ENCODE results near the gene KPNA1. TPM values are rescaled to one million over a fixed set of nuclear protein-coding genes. Genes with fewer than 3 reads are reported as not detected.

Gene KPNA1
- total and polyA plus RNA-seq, 2 of the 13 experiments (the other 11 are each of a cell fraction or from before 2014, with no cell fraction given) = 15.4 to 30.0 TPM

DNA sequence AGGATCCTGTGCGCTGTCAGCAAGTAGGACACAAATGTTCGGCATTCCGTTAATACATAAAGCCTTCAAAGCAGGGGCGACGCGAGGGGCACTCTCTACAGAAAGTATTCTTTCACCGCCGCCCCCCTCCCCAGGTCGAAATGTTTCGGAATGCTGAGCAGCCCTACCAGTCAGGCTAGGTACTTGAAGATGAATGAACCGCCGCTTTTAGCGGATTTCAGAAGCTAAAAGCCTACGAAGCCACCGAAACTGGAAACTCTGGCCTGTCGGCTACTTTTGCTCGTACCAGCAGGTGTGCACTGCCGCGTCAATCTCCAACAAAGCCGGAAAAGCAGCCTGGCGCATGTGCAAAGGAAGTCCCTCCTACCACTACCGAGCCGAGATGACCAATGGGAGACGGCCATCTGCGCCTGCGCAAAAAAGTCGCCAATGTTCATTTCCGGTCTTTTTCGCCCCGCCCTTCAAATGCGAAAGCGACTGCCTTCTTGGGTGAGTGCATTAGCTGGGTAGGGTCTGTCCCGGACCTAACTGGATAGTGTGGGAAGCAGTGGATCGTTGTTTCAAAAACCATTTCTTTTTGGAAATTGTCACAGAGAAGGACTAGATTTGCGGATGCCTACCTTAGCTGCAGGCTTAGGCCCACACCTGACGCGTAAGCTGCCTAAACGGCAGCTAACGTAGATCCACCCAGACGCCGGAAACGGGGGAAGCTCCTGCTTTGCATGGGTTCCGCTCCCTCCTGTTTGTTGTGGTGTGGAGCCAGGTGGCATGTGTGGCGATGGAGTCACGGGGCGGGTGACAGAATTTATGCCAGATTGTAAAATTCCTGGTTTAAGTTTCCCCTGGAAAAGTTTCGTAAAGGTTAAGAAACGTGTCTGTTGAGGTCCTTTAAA, 98.7 kb downstream of the KPNA1 start, which contains the start of gene WDR5B (continued):
- TF ChIP-seq ZNF136 (CRISPR knock-in tag; IDR thresholded peaks at IDR 0.05; ENCODE audit: low read depth) (0 out of 2 replicates have a peak, but pooled peaks have one; percentile 89), ZZZ3 (CRISPR knock-in tag; IDR thresholded peaks at IDR 0.05; ENCODE audit: borderline replicate concordance) (peak; percentile 40; the same call in 1 of the 2 replicates), TAF1 (CRISPR knock-in tag; IDR thresholded peaks at IDR 0.05) (peak; percentile 91), RFX1 (IDR thresholded peaks at IDR 0.05) (no peak), HMG20B (CRISPR knock-in tag; conservative IDR thresholded peaks at IDR 0.05) (no peak), MXD4 (CRISPR knock-in tag; IDR thresholded peaks at IDR 0.05) (peak; percentile 31; the same call in 1 of the 2 replicates), SMAD1 (CRISPR knock-in tag; IDR thresholded peaks at IDR 0.05; ENCODE audit: borderline replicate concordance, low read depth) (peak; percentile 40; the same call in 1 of the 2 replicates), ZNF670 (CRISPR knock-in tag; IDR thresholded peaks at IDR 0.05; ENCODE audit: borderline replicate concordance) (0 out of 2 replicates have a peak, but pooled peaks have one; percentile 65), NCOR1 (IDR thresholded peaks at IDR 0.05; ENCODE audit: borderline replicate concordance, low read length) (peak; percentile 23; the same call in 1 of the 2 replicates), MYNN (CRISPR knock-in tag; IDR thresholded peaks at IDR 0.05; ENCODE audit: low read depth) (no peak), SPEN (CRISPR knock-in tag; IDR thresholded peaks at IDR 0.05; ENCODE audit: low read depth) (peak; percentile 81), ZC3H13 (CRISPR knock-in tag; IDR thresholded peaks at IDR 0.05) (peak; percentile 70; the same call in 1 of the 2 replicates), ZNF256 (CRISPR knock-in tag; conservative IDR thresholded peaks at IDR 0.05) (peak; percentile 74; the same call in 1 of the 2 replicates), SCMH1 (CRISPR knock-in tag; IDR thresholded peaks at IDR 0.05; ENCODE audit: borderline replicate concordance) (no peak), NFKBIZ (CRISPR knock-in tag; IDR thresholded peaks at IDR 0.05) (0 out of 2 replicates have a peak, but pooled peaks have one; percentile 11), ZNF546 (CRISPR knock-in tag; conservative IDR thresholded peaks at IDR 0.05) (0 out of 2 replicates have a peak, but pooled peaks have one; percentile 68), ZNF264 (CRISPR knock-in tag; IDR thresholded peaks at IDR 0.05) (peak; percentile 53; the same call in 1 of the 2 replicates), GABPB1 (CRISPR knock-in tag; IDR thresholded peaks at IDR 0.05) (peak; percentile 93), KLF13 (CRISPR knock-in tag; IDR thresholded peaks at IDR 0.05) (no peak)
- TF ChIP-seq, protein P1, sequence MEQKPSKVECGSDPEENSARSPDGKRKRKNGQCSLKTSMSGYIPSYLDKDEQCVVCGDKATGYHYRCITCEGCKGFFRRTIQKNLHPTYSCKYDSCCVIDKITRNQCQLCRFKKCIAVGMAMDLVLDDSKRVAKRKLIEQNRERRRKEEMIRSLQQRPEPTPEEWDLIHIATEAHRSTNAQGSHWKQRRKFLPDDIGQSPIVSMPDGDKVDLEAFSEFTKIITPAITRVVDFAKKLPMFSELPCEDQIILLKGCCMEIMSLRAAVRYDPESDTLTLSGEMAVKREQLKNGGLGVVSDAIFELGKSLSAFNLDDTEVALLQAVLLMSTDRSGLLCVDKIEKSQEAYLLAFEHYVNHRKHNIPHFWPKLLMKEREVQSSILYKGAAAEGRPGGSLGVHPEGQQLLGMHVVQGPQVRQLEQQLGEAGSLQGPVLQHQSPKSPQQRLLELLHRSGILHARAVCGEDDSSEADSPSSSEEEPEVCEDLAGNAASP (CRISPR knock-in tag; IDR thresholded peaks at IDR 0.05; ENCODE audit: borderline replicate concordance) = peak; percentile 13; the same call in 1 of the 2 replicates
- TF ChIP-seq, protein P2, sequence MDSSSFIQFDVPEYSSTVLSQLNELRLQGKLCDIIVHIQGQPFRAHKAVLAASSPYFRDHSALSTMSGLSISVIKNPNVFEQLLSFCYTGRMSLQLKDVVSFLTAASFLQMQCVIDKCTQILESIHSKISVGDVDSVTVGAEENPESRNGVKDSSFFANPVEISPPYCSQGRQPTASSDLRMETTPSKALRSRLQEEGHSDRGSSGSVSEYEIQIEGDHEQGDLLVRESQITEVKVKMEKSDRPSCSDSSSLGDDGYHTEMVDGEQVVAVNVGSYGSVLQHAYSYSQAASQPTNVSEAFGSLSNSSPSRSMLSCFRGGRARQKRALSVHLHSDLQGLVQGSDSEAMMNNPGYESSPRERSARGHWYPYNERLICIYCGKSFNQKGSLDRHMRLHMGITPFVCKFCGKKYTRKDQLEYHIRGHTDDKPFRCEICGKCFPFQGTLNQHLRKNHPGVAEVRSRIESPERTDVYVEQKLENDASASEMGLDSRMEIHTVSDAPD (CRISPR knock-in tag; IDR thresholded peaks at IDR 0.05) = 0 out of 2 replicates have a peak, but pooled peaks have one; percentile 30
- TF ChIP-seq, protein P3, sequence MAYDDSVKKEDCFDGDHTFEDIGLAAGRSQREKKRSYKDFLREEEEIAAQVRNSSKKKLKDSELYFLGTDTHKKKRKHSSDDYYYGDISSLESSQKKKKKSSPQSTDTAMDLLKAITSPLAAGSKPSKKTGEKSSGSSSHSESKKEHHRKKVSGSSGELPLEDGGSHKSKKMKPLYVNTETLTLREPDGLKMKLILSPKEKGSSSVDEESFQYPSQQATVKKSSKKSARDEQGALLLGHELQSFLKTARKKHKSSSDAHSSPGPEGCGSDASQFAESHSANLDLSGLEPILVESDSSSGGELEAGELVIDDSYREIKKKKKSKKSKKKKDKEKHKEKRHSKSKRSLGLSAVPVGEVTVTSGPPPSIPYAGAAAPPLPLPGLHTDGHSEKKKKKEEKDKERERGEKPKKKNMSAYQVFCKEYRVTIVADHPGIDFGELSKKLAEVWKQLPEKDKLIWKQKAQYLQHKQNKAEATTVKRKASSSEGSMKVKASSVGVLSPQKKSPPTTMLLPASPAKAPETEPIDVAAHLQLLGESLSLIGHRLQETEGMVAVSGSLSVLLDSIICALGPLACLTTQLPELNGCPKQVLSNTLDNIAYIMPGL (CRISPR knock-in tag; IDR thresholded peaks at IDR 0.05; ENCODE audit: borderline replicate concordance in 1 of 2, low read depth in 1 of 2) = peak; percentile 46 to 77; a peak in 2 of 4 replicates
- TF ChIP-seq, protein P4, sequence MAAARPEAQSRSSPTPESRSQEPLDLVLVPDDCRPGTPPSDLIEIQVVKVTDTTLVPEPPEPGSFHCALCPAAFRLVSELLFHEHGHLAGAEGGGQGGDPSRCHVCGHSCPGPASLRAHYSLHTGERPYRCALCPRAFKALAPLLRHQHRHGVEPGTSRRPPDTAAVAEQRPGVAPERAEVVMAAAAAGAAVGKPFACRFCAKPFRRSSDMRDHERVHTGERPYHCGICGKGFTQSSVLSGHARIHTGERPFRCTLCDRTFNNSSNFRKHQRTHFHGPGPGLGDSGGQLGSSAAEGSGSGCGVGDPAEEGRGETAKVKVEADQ (CRISPR knock-in tag; IDR thresholded peaks at IDR 0.05; ENCODE audit: borderline replicate concordance) = 0 out of 2 replicates have a peak, but pooled peaks have one; percentile 49

Measured in HepG2 (cell line).